Limb (tissue), 2 donors: ENCODE results near the gene CEP162.
A peak's percentile ranks its signal among the peaks of the same experiment; 100 is the strongest.
"Not testable (repeated sequence)": the region's sequence is repeated elsewhere in the genome, so short reads cannot be mapped to it uniquely, and the experiment has no call there.

Experiments
- DNase-seq, 2 donors: peaks; one replicate each; pipeline ENCODE4 v3.0.0-alpha.2; 2016; ENCODE audit errors: extremely low spot score in 2 of 2

CEP162 gene

GRCh38 chr6:84227434-84228197 is at the start of gene CEP162:
CEP162 (minus strand) TSS chr6:84227643; CDS start chr6:84226393, 1,250 bp downstream.
- DNase-seq: peak; percentile 94 to 96

- no peak for DNase-seq
Measured at GRCh38 chr6:84274856-84275255, 47.4 kb upstream of the CEP162 start.

- peak in 1 of 2 donors; percentile 40 for DNase-seq
Measured at GRCh38 chr6:84273048-84273809, 45.8 kb upstream of the CEP162 start.

- no peak for DNase-seq
Measured at GRCh38 chr6:84272298-84272697, 44.9 kb upstream of the CEP162 start.

GRCh38 chr6:84271061-84271716 is 43.7 kb upstream of the CEP162 start:
- DNase-seq: no peak

- DNase-seq: no peak
Measured at GRCh38 chr6:84269947-84270733, 42.7 kb upstream of the CEP162 start.

- no peak for DNase-seq
Measured at GRCh38 chr6:84268781-84269180, 41.3 kb upstream of the CEP162 start.

- no peak for DNase-seq
Measured at GRCh38 chr6:84263557-84263956, 36.1 kb upstream of the CEP162 start.

GRCh38 chr6:84260926-84261325 is 33.5 kb upstream of the CEP162 start:
- no peak for DNase-seq

GRCh38 chr6:84260196-84260595 is 32.8 kb upstream of the CEP162 start:
- DNase-seq: no peak

- DNase-seq: no peak
Measured at GRCh38 chr6:84258866-84259265, 31.4 kb upstream of the CEP162 start.

GRCh38 chr6:84258268-84258667 is 30.8 kb upstream of the CEP162 start:
- no peak for DNase-seq

GRCh38 chr6:84255641-84256040 is 28.2 kb upstream of the CEP162 start:
- no peak for DNase-seq

- DNase-seq: no peak
Measured at GRCh38 chr6:84253380-84253779, 25.9 kb upstream of the CEP162 start.

- no peak for DNase-seq
Measured at GRCh38 chr6:84251891-84252539, 24.6 kb upstream of the CEP162 start.

- DNase-seq: no peak
Measured at GRCh38 chr6:84249724-84250123, 22.3 kb upstream of the CEP162 start.

- DNase-seq: not testable (repeated sequence)
Measured at GRCh38 chr6:84244416-84245081, 17.1 kb upstream of the CEP162 start.

- no peak for DNase-seq
Measured at GRCh38 chr6:84243240-84243639, 15.8 kb upstream of the CEP162 start.

GRCh38 chr6:84242265-84242664 is 14.8 kb upstream of the CEP162 start:
- DNase-seq: no peak

- DNase-seq: no peak
Measured at GRCh38 chr6:84228198-84228543, 728 bp upstream of the CEP162 start.
